Measurements from ENCODE around the gene TSFM.

Gene TSFM

GRCh38 chr12:57744777-57745484 lies 37.7 kb upstream of the TSFM start, which contains the start of gene TSPAN31:
TSS of gene TSPAN31 (plus strand) at chr12:57745039. CDS start at chr12:57745155, 116 bp downstream.
- Histone ChIP-seq H3K79me2 (ENCODE audit: insufficient read depth, low read length) (peaks cover 11% of the 10 kb centered on the region), H3K4me2 (ENCODE audit: low read depth, low read length, poor library complexity, severe bottlenecking) (peak within 1 kb of the TSS; percentile 87), H3K4me3 (ENCODE audit: insufficient read depth, low read length, poor library complexity, severe bottlenecking) (peak within 1 kb of the TSS; percentile 68), H3K27ac (ENCODE audit: low read depth, low read length) (peak within 1 kb of the TSS; percentile 76), H3K27me3 (ENCODE audit: low read length) (no peaks in the 10 kb centered on the region), H4K20me1 (ENCODE audit: low read depth, low read length) (no peaks in the 10 kb centered on the region), H3F3A (ENCODE audit: insufficient read depth) (peaks cover 32% of the 10 kb centered on the region), H2AFZ (ENCODE audit: low read depth, low read length, severe bottlenecking) (peak within 1 kb of the TSS; percentile 60), H3K36me3 (ENCODE audit: low read length) (peaks cover 10% of the 10 kb centered on the region; the same call in 1 of the 2 replicates), H3K9ac (ENCODE audit: low read length) (peak within 1 kb of the TSS; percentile 74), H3K9me3 (ENCODE audit: insufficient read depth, low read length) (no peaks in the 10 kb centered on the region), H3K9me2 (replicated peaks; ENCODE audit: insufficient read depth, low read length) (no peaks in the 10 kb centered on the region)
- TF ChIP-seq EZH2phosphoT487 (conservative IDR thresholded peaks at IDR 0.05; ENCODE audit: low read length) (no peak), CTCF (IDR thresholded peaks at IDR 0.05; ENCODE audit: insufficient read depth, low read length, poor library complexity, severe bottlenecking) (no peak)

GRCh38 chr12:57745485-57745881 lies 37.1 kb upstream of the TSFM start:
- Histone ChIP-seq H3K27ac (ENCODE audit: low read depth, low read length) (peak overlapping the region; percentile 76), H3K36me3 (ENCODE audit: low read length) (peaks cover 10% of the 10 kb centered on the region; the same call in 1 of the 2 replicates), H3K4me3 (ENCODE audit: insufficient read depth, low read length, poor library complexity, severe bottlenecking) (peak overlapping the region; percentile 68)

GRCh38 chr12:57746025-57746424 lies 36.6 kb upstream of the TSFM start:
- Histone ChIP-seq H3K27me3 (ENCODE audit: low read length) (no peaks in the 10 kb centered on the region), H3K9me3 (ENCODE audit: insufficient read depth, low read length) (no peaks in the 10 kb centered on the region), H3K4me3 (ENCODE audit: insufficient read depth, low read length, poor library complexity, severe bottlenecking) (no peak overlapping the region), H3K9me2 (replicated peaks; ENCODE audit: insufficient read depth, low read length) (no peaks in the 10 kb centered on the region), H3K27ac (ENCODE audit: low read depth, low read length) (no peak overlapping the region), H4K20me1 (ENCODE audit: low read depth, low read length) (no peaks in the 10 kb centered on the region), H3K36me3 (ENCODE audit: low read length) (peaks cover 10% of the 10 kb centered on the region; the same call in 1 of the 2 replicates), H3K4me2 (ENCODE audit: low read depth, low read length, poor library complexity, severe bottlenecking) (peak overlapping the region; percentile 87), H3K9ac (ENCODE audit: low read length) (peak overlapping the region; percentile 74; the same call in 1 of the 2 replicates), H3K79me2 (ENCODE audit: insufficient read depth, low read length) (peaks cover 17% of the 10 kb centered on the region), H2AFZ (ENCODE audit: low read depth, low read length, severe bottlenecking) (no peak overlapping the region), H3F3A (ENCODE audit: insufficient read depth) (peaks cover 32% of the 10 kb centered on the region)
- no peak for TF ChIP-seq EZH2phosphoT487 (conservative IDR thresholded peaks at IDR 0.05; ENCODE audit: low read length)
- TF ChIP-seq CTCF (IDR thresholded peaks at IDR 0.05; ENCODE audit: insufficient read depth, low read length, poor library complexity, severe bottlenecking): no peak

More at GRCh38 chr12:57745485-57745881, 37.1 kb upstream of the TSFM start:
- H2AFZ ChIP-seq (ENCODE audit: low read depth, low read length, severe bottlenecking): no peak overlapping the region
- H3K4me2 ChIP-seq (ENCODE audit: low read depth, low read length, poor library complexity, severe bottlenecking): peak overlapping the region; percentile 87
- no peaks in the 10 kb centered on the region for H3K27me3 ChIP-seq (ENCODE audit: low read length)
- H3K9me2 ChIP-seq (replicated peaks; ENCODE audit: insufficient read depth, low read length): no peaks in the 10 kb centered on the region
- H3K79me2 ChIP-seq (ENCODE audit: insufficient read depth, low read length): peaks cover 12% of the 10 kb centered on the region
- peak overlapping the region; percentile 74 for H3K9ac ChIP-seq (ENCODE audit: low read length)
- H4K20me1 ChIP-seq (ENCODE audit: low read depth, low read length): no peaks in the 10 kb centered on the region
- H3F3A ChIP-seq (ENCODE audit: insufficient read depth): peaks cover 32% of the 10 kb centered on the region
- H3K9me3 ChIP-seq (ENCODE audit: insufficient read depth, low read length): no peaks in the 10 kb centered on the region
- TF ChIP-seq EZH2phosphoT487 (conservative IDR thresholded peaks at IDR 0.05; ENCODE audit: low read length) (no peak), CTCF (IDR thresholded peaks at IDR 0.05; ENCODE audit: insufficient read depth, low read length, poor library complexity, severe bottlenecking) (no peak)
